Endothelial cell of umbilical vein (primary cell): ENCODE results near the gene MSH4. TPM values are rescaled to one million over a fixed set of nuclear protein-coding genes. Genes with fewer than 3 reads are reported as not detected.

Source experiments
- BruUV-seq: library from RNA; stranded (reverse); fragments of 400-500 nt; replicated peaks from 2 replicates; lab custom pipeline; 2021; lab: Mats Ljungman, UMichigan
- CTCF ChIA-PET: fragments of 300-600, 350-600 bp; sonication (Branson Sonifier 250); formaldehyde crosslinking; loops from one replicate; lab custom pipeline; 2021; ENCODE audit warnings: antibody characterized with exemption, inconsistent platforms; lab: Charles Lee
- POLR2A ChIA-PET: fragments of 300-600, 350-600 bp; sonication (Branson Sonifier 250); formaldehyde crosslinking; loops from one replicate; lab custom pipeline; 2021; ENCODE audit warnings: antibody characterized with exemption, inconsistent platforms; lab: Charles Lee
- DNase-seq: peaks from one replicate; pipeline ENCODE4 v3.0.0-alpha.2; 2011; ENCODE audit warnings: low read depth, low spot score
- FAIRE-seq: peaks from 2 replicates; lab custom pipeline; 2011; peaks lifted over from hg19 to GRCh38; lab: Jason Lieb, UNC
- H2AFZ ChIP-seq: 2 replicates; pipeline ENCODE4 v1.6.0; 2012; ENCODE audit warnings: low read depth, low read length, control low read depth, inconsistent platforms
- H3K27ac ChIP-seq: 2 replicates; pipeline ENCODE4 v1.5.1; 2011; ENCODE audit warnings: low read depth, mild to moderate bottlenecking, control low read depth, low read length, moderate library complexity; ENCODE audit not compliant: insufficient read depth
- H3K27me3 ChIP-seq, 2 experiments: 2 replicates each; pipeline versions ENCODE4 v1.6.0 to v1.6.1; 2011; ENCODE audit warnings: low read length in 2 of 2, mixed read lengths in 1 of 2; ENCODE audit not compliant: control insufficient read depth in 2 of 2, insufficient read depth in 2 of 2
- H3K36me3 ChIP-seq, 2 experiments: 2 replicates in 1 of 2; 3 replicates in 1 of 2; pipeline ENCODE4 v1.5.1; 2011; ENCODE audit warnings: low read length in 2 of 2, mild to moderate bottlenecking in 1 of 2, moderate library complexity in 1 of 2; ENCODE audit not compliant: control insufficient read depth in 2 of 2, insufficient read depth in 2 of 2; ENCODE audit errors: extremely low read depth in 1 of 2
- H3K4me1 ChIP-seq: 3 replicates; pipeline ENCODE4 v1.5.1; 2011; ENCODE audit warnings: mild to moderate bottlenecking, low read length; ENCODE audit not compliant: control insufficient read depth, insufficient read depth; ENCODE audit errors: extremely low read depth
- H3K4me2 ChIP-seq: 2 replicates; pipeline ENCODE4 v1.6.1; 2011; ENCODE audit warnings: low read length, control low read depth, mixed read lengths; ENCODE audit not compliant: insufficient read depth
- H3K4me3 ChIP-seq, 3 experiments: fragments of 200-600 bp in 1 of 3; sonication (generic), shearing (Covaris generic) in 1 of 3; replicated peaks in 1 of 3; 2 replicates each; pipeline ENCODE4 v1.5.1; 2011 to 2016; ENCODE audit warnings: control low read depth in 3 of 3, low read length in 3 of 3, mild to moderate bottlenecking in 2 of 3, inconsistent platforms in 1 of 3, low read depth in 1 of 3, moderate library complexity in 1 of 3; ENCODE audit not compliant: insufficient read depth in 1 of 3
- H3K79me2 ChIP-seq: 2 replicates; pipeline ENCODE4 v1.6.0; 2012; ENCODE audit warnings: low read length, inconsistent platforms; ENCODE audit not compliant: control insufficient read depth, insufficient read depth
- H3K9ac ChIP-seq: replicated peaks from 2 replicates; pipeline ENCODE3; 2011; ENCODE audit warnings: low read length, control low read depth; ENCODE audit not compliant: insufficient read depth; ENCODE audit errors: extremely low read depth
- H3K9me1 ChIP-seq: replicated peaks from 3 replicates; pipeline ENCODE4 v1.6.0; 2011; ENCODE audit warnings: mild to moderate bottlenecking, low read length; ENCODE audit not compliant: control insufficient read depth, insufficient read depth; ENCODE audit errors: extremely low read depth
- H3K9me3 ChIP-seq: replicated peaks from 2 replicates; pipeline ENCODE4 v1.5.1; 2012; ENCODE audit warnings: low read length, inconsistent platforms; ENCODE audit not compliant: control insufficient read depth, insufficient read depth
- H4K20me1 ChIP-seq: replicated peaks from 2 replicates; pipeline ENCODE3; 2011; ENCODE audit warnings: mild to moderate bottlenecking, low read length; ENCODE audit not compliant: control insufficient read depth, insufficient read depth; ENCODE audit errors: extremely low read depth
- EZH2 ChIP-seq: IDR thresholded peaks from 2 replicates; pipeline ENCODE4 v1.6.1; 2012; ENCODE audit warnings: borderline replicate concordance, low read depth, mild to moderate bottlenecking, moderate library complexity, low read length, inconsistent platforms; ENCODE audit not compliant: severe bottlenecking
- FOS ChIP-seq: IDR thresholded peaks from 2 replicates; pipeline ENCODE4 v1.6.1; 2011; ENCODE audit warnings: mild to moderate bottlenecking, low read length, moderate library complexity, borderline replicate concordance; ENCODE audit not compliant: insufficient read depth
- JUN ChIP-seq: IDR thresholded peaks from 2 replicates; pipeline ENCODE4 v1.6.1; 2011; ENCODE audit warnings: borderline replicate concordance, low read depth; ENCODE audit not compliant: insufficient read length, insufficient read depth
- POLR2A ChIP-seq: IDR thresholded peaks from 2 replicates; pipeline ENCODE4 v1.6.1; 2012; ENCODE audit warnings: low read depth, mild to moderate bottlenecking, control low read depth, low read length
- POLR2AphosphoS5 ChIP-seq: IDR thresholded peaks from 2 replicates; pipeline ENCODE4 v1.6.1; 2012; ENCODE audit warnings: low read depth, mild to moderate bottlenecking, control low read depth, low read length, moderate library complexity; ENCODE audit not compliant: insufficient read depth
- dilution Hi-C: fragments of 300-500 bp; cut with MboI; formaldehyde crosslinking; loops from one replicate; pipeline ENCODE4 v1.15.0; 2019; ENCODE audit warnings: low sequenced_read_pairs; ENCODE audit not compliant: extremely low pct_ligation_motif_present
- intact Hi-C: fragments of 100-400 bp; cut with micrococcal nuclease; formaldehyde crosslinking; loops from one replicate; pipeline ENCODE4 v1.10.0; 2022
- polyA plus RNA-seq, 4 experiments: library from polyadenylated mRNA; depleted of rRNA in 3 of 4; stranded (reverse) in 3 of 4; unstranded in 1 of 4; fragments of >200 nt; gene quantifications; 2 replicates each; pipeline versions ENCODE4 v1.2.1 to v1.2.3, GENCODE V29; 2011 to 2012; ENCODE audit warnings: missing spikeins in 1 of 4
- total RNA-seq: library from RNA; stranded (reverse); gene quantifications from 2 replicates; pipeline ENCODE4 v1.2.3, GENCODE V29; 2021

The MSH4 gene
- total and polyA plus RNA-seq, 2 donors (not counting 3 experiments of a cell fraction or from before 2014, with no cell fraction given), result 0.01 to 0.29 TPM

- no peaks in the 10 kb centered on the region for H3K27me3 ChIP-seq
- no peak overlapping the region for H2AFZ ChIP-seq
- no TSS peak for BruUV-seq
- intact Hi-C loops, result no loop called here
- FAIRE-seq (no peak), DNase-seq (no peak)
- no peaks in the 10 kb centered on the region for H3K4me1 ChIP-seq
- no peaks in the 10 kb centered on the region for H3K9me1 ChIP-seq
- TF ChIP-seq POLR2A, result no peak
- no peak overlapping the region for H3K4me3 ChIP-seq
- H3K36me3 ChIP-seq, result no peaks in the 10 kb centered on the region
- no peak overlapping the region for H3K9ac ChIP-seq
- POLR2A ChIA-PET, result no interaction called here
- H3K27ac ChIP-seq, result no peak overlapping the region
- H3K79me2 ChIP-seq, result no peaks in the 10 kb centered on the region
- no peak overlapping the region for H3K4me2 ChIP-seq
- H4K20me1 ChIP-seq, result no peaks in the 10 kb centered on the region
- no peaks in the 10 kb centered on the region for H3K9me3 ChIP-seq
- dilution Hi-C loops, result no loop called here
- CTCF ChIA-PET, result no interaction called here
Observed at GRCh38 chr1:75879985-75880384, 83.3 kb downstream of the MSH4 start.

- Histone ChIP-seq H3K4me3 (no peak overlapping the region), H3K27me3 (no peaks in the 10 kb centered on the region), H3K9me1 (no peaks in the 10 kb centered on the region), H3K9me3 (no peaks in the 10 kb centered on the region), H3K4me1 (no peaks in the 10 kb centered on the region), H3K4me2 (no peak overlapping the region), H4K20me1 (no peaks in the 10 kb centered on the region), H3K79me2 (no peaks in the 10 kb centered on the region), H3K36me3 (no peaks in the 10 kb centered on the region), H3K9ac (no peak overlapping the region), H2AFZ (no peak overlapping the region), H3K27ac (no peak overlapping the region)
- DNase-seq (no peak), FAIRE-seq (no peak)
- ChIA-PET CTCF (interaction anchor here (1.0 kb wide), 2 partner anchors 14 to 17 kb away, joined by 3 to 4 read pairs; no protein-coding TSS in a partner anchor), POLR2A (no interaction called here)
- no TSS peak for BruUV-seq
- no peak for TF ChIP-seq JUN
- TF ChIP-seq POLR2AphosphoS5, result no peak
- TF ChIP-seq EZH2, result no peak
- no peak for TF ChIP-seq POLR2A
- no peak for TF ChIP-seq FOS
- intact Hi-C loops, result no loop called here
- dilution Hi-C loops, result no loop called here
Observed at GRCh38 chr1:75884437-75884836, 87.8 kb downstream of the MSH4 start.
